Suprapubic skin (tissue), 3 donors: ENCODE results near the gene MPZ.

Source experiments
- CTCF ChIP-seq, 2 donors: fragments of 200-600 bp in 1 of 2; fragments of 450-650 bp in 1 of 2; sonication (generic) in 1 of 2; IDR thresholded peaks; one replicate each; pipeline ENCODE4 v1.5.1; 2016 to 2019; ENCODE audit warnings: antibody characterized with exemption in 2 of 2, mild to moderate bottlenecking in 1 of 2, moderate library complexity in 1 of 2
- EP300 ChIP-seq: sonication (generic); formaldehyde crosslinking; IDR thresholded peaks from one replicate; pipeline ENCODE4 v1.6.1; 2017; ENCODE audit warnings: antibody characterized with exemption
- POLR2A ChIP-seq, 2 donors: fragments of 450-650 bp; IDR thresholded peaks; one replicate each; pipeline ENCODE4 v1.6.1; 2017; ENCODE audit warnings: antibody characterized with exemption in 2 of 2, mild to moderate bottlenecking in 2 of 2, moderate library complexity in 2 of 2

DNA sequence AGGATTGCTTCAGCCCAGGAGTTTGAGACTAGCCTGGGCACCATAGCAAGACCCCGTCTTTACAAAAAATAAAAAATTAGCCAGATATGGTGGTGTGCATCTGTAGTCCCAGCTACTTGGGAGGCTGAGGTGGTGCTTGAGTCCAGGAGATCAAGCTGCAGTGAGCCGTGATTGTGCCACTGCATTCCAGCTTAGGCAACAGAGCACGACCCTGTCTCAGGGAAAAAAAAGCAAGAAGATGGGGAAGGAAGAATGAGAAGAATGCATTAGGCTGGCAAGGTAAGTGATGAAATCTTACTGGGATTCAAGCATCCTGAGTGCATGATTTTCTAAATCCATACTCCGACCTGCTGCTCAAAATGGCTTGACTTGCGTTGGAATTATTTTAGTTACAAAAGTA, 44.5 kb downstream of the MPZ start:
- TF ChIP-seq CTCF (IDR thresholded peaks at IDR 0.05) (no peak), POLR2A (IDR thresholded peaks at IDR 0.05) (no peak), EP300 (no peak)
